Spleen (tissue), 7 donors: ENCODE data around the gene CCNE1.

Source experiments
- POLR2A ChIP-seq, 3 donors: fragments of 450-650 bp; IDR thresholded peaks; one replicate each; pipeline ENCODE4 v1.5.1; 2017; ENCODE audit warnings: antibody characterized with exemption in 3 of 3, mild to moderate bottlenecking in 1 of 3
- POLR2AphosphoS5 ChIP-seq, 3 donors: sonication (generic); formaldehyde crosslinking; IDR thresholded peaks; one replicate each; pipeline ENCODE4 v1.5.1; 2017; ENCODE audit warnings: antibody characterized with exemption in 3 of 3
- TF ChIP-seq, protein P1 (sequence below), 11 experiments: fragments of 200-600 bp in 7 of 11; fragments of 450-650 bp in 4 of 11; sonication (generic) in 4 of 11; IDR thresholded peaks in 8 of 11; conservative IDR thresholded peaks in 3 of 11; 1 replicate in 7 of 11; 2 replicates in 4 of 11; pipeline versions ENCODE4 v1.4.0 to v1.8.0; 2016 to 2021; ENCODE audit warnings: antibody characterized with exemption in 11 of 11, inconsistent platforms in 4 of 11, mild to moderate bottlenecking in 1 of 11
- donor health status: DM: no; HTN: no; CAD: no; lungs with moderate emphysema.
- donor health status: DM: no; HTN: no; CAD: no.
- donor health status: DM: no; HTN: no; CAD: no.

DNA sequence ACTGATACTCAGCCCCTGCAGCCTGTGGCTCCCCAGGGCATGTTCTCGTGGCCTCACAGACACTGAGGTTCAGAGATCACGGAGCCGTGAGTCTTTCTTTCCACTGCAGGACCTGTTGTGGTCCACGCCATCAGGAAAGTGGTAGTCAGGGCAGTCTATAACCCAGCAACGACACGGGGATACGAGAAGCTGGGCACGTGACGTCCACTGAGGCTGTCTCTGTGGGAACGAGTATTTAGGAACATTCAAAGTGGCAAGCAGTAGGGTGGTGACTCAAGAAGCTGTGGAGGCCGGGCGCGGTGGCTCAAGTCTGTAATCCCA, 29.6 kb upstream of the CCNE1 start:
- TF ChIP-seq POLR2AphosphoS5 (IDR thresholded peaks at IDR 0.05) (no peak), POLR2A (IDR thresholded peaks at IDR 0.05) (no peak)
- TF ChIP-seq, protein P1, sequence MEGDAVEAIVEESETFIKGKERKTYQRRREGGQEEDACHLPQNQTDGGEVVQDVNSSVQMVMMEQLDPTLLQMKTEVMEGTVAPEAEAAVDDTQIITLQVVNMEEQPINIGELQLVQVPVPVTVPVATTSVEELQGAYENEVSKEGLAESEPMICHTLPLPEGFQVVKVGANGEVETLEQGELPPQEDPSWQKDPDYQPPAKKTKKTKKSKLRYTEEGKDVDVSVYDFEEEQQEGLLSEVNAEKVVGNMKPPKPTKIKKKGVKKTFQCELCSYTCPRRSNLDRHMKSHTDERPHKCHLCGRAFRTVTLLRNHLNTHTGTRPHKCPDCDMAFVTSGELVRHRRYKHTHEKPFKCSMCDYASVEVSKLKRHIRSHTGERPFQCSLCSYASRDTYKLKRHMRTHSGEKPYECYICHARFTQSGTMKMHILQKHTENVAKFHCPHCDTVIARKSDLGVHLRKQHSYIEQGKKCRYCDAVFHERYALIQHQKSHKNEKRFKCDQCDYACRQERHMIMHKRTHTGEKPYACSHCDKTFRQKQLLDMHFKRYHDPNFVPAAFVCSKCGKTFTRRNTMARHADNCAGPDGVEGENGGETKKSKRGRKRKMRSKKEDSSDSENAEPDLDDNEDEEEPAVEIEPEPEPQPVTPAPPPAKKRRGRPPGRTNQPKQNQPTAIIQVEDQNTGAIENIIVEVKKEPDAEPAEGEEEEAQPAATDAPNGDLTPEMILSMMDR (IDR thresholded peaks at IDR 0.05 in 8 of 11, conservative IDR thresholded peaks at IDR 0.05 in 3 of 11): no peak
